GM18519 (cell line): ENCODE results near the gene C22orf39.

Experiments used
- ATAC-seq: cut with Tn5 transposase; IDR thresholded peaks from one replicate; pipeline ENCODE4 v1.9.1; 2021; ENCODE audit warnings: mild to moderate bottlenecking, moderate library complexity; ENCODE audit not compliant: unreplicated experiment, low FRiP score

C22orf39 gene

DNA sequence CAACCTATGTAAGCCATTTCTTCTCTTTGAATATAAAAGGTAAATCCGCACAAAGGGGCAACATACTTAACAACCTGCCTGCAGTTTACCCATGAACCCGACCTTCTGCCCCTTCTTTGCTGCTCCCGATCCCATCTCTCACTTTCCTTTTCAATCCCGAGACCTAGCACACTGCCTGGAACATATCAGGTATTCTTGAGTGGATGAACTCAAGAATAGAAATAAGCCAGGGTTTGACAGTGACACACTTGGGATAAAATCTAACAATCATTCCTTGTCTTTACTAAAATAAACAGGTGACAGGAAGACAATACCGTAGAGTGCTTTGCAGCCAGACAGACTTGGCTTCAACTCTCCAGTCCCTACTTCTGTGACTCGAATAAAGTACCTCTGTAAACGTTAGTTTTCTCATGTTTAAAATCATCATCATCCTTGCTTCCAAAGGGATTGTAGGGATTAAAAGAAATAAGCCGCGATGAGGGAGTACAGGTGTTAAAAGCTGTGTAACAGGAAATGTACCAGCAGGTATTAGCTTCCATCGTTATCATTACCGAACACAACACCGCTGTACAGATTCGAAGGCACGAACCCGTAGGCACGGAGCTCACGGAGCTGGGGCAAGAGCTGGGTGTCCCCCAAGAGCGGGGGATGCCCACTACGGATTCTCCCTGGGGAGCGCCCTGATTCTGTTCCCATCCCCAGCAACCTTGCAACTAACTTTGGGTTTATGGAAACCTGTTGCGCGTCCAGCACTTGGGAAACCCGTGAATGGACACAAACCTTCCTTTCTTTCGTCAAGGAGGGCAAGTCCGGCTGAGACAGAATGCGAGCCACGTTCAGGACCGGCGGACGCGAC is 30.8 kb upstream of the C22orf39 start:
- ATAC-seq = no peak

DNA sequence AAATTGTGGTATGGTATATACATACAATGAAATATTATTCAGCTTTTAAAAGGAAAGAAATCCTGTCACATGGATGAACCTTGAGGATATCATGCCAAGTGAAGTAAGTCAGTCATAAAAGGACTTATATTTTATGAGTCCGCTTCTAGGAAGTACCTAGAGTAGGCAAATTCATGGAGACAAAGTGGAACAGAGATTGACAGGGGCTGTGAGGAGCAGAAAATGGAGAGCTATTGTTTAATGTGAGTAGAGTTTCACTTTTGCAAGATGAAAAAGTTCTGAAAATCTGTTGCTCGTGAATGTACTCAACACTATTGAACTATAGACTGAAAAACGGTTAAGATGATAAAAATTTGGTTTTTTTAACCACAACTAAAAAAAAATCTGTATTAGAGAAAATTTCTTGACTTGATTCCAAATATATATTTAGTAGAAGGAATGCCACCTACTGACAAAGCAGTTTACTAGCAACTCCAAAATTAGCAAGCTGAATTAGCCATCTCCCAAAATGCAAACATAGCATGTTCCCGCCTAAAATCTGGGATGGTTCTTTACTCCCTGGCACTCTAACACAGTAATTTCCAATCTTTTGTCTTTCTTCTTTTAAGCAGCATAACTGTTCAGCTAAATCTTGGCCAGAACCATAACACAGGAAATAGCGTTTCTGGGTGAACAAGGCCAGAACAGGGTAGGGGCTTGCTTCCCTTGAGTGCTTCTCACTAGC is 30.0 kb upstream of the C22orf39 start:
- no peak for ATAC-seq

- ATAC-seq = no peak
Observed at GRCh38 chr22:19476023-19476422, 28.5 kb upstream of the C22orf39 start.

DNA sequence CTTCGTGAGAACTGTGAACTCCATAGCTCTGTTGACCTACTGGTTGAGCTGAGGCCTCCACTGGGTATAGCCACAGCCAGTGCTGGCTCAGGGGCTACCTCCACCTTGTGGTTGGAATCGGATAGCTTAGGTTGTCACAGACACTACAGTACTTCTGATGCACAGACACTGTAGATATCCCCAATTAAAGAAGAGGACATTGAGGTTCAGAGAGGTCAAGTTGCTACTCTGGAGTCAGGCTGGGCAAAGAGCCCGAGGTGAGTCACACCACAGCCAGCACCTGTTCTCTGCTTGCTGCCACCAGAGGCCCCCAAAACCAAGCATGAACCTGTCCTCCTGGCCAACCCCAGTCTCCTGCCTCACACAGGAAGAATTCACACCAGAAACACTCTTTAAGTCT is 26.1 kb upstream of the C22orf39 start:
- ATAC-seq = no peak

DNA sequence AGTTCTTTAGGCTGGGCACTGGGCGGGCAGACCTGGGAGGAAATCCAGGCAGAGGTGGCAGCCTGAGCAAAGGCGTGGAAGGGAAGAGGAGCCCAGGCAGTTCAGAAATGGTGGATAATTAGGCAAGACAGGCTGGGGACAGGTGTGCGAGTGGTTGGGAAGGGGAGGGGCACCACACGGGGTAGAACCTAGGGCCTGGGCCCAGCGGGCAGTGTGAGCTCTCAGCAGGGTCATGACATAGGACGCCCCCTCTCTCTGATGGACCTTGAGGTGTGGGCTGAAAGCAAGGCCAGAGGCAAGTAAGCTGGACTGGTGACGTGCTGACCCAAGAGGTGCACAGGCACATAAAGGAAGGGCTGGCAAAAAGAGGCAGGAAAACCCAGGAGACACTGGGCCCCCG is 24.7 kb upstream of the C22orf39 start:
- no peak for ATAC-seq

- no peak for ATAC-seq
Observed at GRCh38 chr22:19471572-19471971, 24.1 kb upstream of the C22orf39 start.

GRCh38 chr22:19470010-19470409 is 22.5 kb upstream of the C22orf39 start:
- ATAC-seq = no peak

- no peak for ATAC-seq
Observed at GRCh38 chr22:19469421-19469820, 21.9 kb upstream of the C22orf39 start.

DNA sequence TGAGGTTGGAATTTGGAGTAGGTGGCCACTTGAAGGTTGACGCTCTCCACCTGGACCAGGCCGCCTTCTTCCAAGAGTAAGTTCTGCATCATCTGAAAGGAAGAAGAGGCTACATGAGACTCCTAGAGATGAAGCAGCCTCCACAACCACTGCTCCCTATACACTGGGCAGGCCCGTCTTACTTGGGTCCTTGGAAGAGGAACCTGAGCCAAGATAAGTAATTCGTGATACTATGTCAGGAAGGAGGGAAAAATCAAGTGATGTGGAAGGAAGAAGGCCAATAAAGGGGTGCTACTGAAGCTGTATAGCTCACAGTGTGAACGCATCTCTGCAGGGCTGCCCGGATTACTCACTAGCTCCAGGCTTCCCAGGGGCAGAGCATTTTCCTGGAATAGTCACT is 20.4 kb upstream of the C22orf39 start:
- ATAC-seq = no peak

DNA sequence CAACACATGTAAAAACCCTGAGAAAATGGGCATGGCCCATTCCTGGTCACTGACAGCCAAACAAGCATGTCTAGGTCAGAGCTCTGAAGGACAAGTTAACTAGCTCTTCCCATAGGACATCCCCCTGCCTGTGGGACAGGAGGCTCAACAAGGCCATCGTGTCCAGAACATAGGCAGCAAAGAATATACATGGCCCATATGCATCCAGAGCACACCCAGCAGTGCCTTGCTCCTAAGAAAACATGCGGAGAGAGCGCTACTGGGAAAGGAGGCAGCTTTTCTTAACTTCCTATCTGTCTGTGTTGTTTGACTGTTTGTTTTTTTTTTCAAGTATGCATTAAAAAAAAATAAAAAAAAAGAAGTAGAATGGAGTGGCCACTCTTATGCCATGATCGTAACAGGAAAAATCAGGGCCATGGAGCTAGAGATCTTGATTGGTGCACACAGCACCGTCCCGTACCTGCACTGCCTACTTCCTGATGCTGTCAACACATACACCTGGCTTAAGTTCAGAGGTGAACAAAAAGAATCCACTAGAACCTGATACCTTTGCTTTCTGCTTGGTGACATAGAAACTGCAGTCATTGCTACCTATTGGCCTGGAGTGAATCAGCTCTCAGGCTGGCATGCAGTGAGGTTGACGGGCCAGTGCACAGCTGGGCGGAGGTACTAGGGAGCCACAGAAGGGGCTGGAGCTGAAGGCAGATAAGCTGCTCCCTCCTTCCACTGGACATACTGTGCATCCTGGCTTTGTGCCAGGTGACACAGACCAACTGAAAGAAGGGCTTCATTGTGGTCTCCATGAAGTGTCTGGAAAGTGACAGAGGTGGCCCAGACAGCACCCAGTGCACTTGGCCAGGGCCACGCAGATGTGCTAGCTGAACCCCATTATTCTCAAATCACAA is 19.6 kb upstream of the C22orf39 start:
- no peak for ATAC-seq

- ATAC-seq = no peak
Observed at GRCh38 chr22:19466126-19466716, 18.7 kb upstream of the C22orf39 start.

- no peak for ATAC-seq
Observed at GRCh38 chr22:19464975-19465374, 17.5 kb upstream of the C22orf39 start.

DNA sequence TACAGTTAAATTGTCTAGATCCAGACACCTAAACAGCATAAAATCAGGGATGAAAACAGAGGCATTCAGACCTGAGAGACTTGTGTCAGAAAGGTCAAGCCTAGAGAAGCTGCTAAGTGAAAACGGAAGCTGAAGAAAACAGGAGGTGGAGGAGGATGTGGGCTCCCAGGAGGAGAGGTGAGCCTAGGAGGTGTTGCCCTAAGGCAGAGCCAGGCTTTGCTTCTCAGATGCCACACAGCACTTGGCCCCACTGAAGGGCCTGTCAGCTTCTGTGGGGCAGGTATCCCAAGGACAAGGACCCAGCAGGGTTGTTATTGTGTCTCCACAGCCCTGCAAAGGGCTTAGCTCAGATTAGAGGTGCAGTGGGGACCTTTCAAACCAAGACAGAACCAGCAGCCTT is 17.0 kb upstream of the C22orf39 start:
- no peak for ATAC-seq

DNA sequence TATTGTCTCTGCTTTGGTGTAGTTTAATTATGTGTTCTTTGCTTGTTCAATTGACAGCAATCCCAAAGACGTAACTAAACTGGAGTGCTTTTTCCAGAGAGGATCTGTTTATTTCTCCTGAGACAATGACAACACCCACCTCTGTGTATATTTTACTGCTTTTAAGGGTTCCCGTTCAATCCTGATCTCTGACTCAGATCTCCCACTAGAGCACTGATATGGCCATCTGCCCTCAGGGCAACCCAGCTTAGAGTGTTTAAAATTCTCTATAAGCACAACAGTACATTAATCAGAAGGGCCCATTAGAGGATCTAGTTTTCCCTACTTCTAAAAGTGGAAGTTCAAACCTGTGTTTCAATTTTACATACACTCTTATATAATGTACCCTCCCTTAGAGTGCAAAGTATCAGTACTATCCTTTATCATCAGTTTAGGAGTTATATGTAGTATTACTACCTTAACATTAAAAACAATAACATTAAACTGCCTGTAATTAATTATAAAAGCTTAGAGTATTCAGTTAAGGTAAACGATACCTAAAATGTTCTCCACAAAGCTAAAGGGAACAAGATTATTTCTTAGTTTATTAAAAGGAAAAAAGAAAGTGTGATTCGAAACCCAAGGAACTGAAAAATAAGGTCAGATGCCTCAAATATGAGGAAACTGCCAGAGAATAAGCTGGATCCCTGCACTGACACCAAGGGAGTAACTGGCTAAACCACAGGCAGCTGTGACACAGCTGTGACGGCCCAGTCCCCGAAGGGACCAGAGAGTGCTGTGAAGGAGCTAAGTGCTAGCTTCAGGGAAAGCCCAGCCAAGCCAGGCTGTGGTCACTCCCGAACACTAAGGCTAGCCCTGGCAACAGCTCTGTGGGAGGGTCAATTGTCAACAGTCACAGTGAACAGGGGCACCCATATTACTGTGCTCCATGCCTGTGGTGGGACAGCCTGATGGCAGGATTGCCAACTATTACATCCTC is 16.3 kb upstream of the C22orf39 start:
- no peak for ATAC-seq

- no peak for ATAC-seq
Observed at GRCh38 chr22:19463008-19463407, 15.5 kb upstream of the C22orf39 start.

- ATAC-seq = no peak
Observed at GRCh38 chr22:19461506-19461905, 14.0 kb upstream of the C22orf39 start.

GRCh38 chr22:19460036-19460435 is 12.5 kb upstream of the C22orf39 start:
- ATAC-seq = no peak

GRCh38 chr22:19457828-19458428 is 10.4 kb upstream of the C22orf39 start:
- no peak for ATAC-seq

- ATAC-seq = no peak
Observed at GRCh38 chr22:19456541-19456940, 9.0 kb upstream of the C22orf39 start.
